Omental fat pad (tissue), 4 donors: ENCODE measurements around the gene ADI1. TPM values are rescaled to one million over a fixed set of nuclear protein-coding genes. Genes with fewer than 3 reads are reported as not detected.
A peak's percentile ranks its signal among the peaks of the same experiment; 100 is the strongest.

Experiments
- ATAC-seq: fragments of 150-250 bp; one replicate; pipeline ENCODE4 v1.9.1; 2016; ENCODE audit warnings: mild to moderate bottlenecking, moderate library complexity; ENCODE audit not compliant: low FRiP score
- DNase-seq: peaks from one replicate; pipeline ENCODE4 v3.0.0-alpha.2; 2019; ENCODE audit warnings: low spot score
- CTCF ChIP-seq, 3 donors: fragments of 450-650 bp; IDR thresholded peaks; one replicate each; pipeline ENCODE4 v1.5.1; 2016 to 2017; ENCODE audit warnings: antibody characterized with exemption in 3 of 3, mild to moderate bottlenecking in 3 of 3, moderate library complexity in 2 of 3
- total RNA-seq, 4 donors: library from RNA; depleted of rRNA; stranded (reverse); fragments of >200 nt; gene quantifications; one replicate each; pipeline ENCODE4 v1.1.0, GENCODE V29; 2016

Gene ADI1
- total RNA-seq, 4 donors from 2014 or later, result 54.6 to 117 (median 71.3) TPM

- DNase-seq (no peak), ATAC-seq (no peak)
- TF ChIP-seq CTCF (IDR thresholded peaks at IDR 0.05), result no peak
Measured at GRCh38 chr2:3529316-3530025, 10.1 kb upstream of the ADI1 start.

- ATAC-seq (no peak), DNase-seq (no peak)
- TF ChIP-seq CTCF (IDR thresholded peaks at IDR 0.05), result no peak
Measured at GRCh38 chr2:3527886-3528785, 8.8 kb upstream of the ADI1 start.

DNA sequence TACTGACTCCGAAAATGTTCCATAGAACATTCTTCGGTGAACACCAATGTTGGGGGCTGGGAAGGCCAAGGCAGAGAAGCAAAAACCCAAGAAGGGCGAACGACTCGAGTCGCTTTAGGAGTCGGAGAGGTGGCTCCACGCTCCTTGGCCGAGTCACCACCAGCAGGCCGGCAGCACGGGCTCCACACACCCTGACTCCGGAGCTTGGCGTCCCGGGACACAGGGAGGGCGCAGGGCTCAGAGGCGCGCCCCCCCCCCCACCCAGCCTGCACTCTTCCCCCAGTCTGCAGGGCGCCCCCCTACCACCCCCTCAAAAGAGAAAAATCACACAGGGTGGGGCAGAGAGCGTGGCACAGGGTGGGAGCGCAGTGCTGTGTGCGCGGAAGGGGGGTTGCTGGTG, 7.5 kb upstream of the ADI1 start:
- no peak for DNase-seq
- no peak for ATAC-seq
- TF ChIP-seq CTCF (IDR thresholded peaks at IDR 0.05), result no peak

DNA sequence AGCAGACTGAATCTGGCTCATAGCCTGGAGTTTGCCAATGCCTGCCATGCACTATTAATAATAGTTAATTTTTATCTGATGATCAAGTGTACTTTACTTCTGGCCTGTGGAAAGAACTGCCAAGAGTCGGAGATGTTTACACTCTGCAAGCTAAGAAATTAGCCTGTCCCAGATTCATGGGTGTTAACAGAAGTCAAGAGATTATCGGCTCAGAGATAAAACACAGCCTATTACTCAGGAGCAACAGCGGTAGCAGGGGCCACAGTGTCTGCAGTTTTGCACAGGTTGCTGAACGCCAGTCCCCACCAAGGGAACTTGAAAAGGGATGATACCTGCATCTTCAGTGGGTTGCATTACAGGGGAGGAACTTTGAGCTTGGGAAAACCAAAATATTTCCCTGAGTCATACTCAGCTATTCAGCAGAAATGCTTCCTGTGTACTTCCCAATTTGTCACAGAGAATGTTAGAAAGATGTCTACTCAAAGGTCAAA, 4.3 kb upstream of the ADI1 start:
- no peak for DNase-seq
- no peak for TF ChIP-seq CTCF (IDR thresholded peaks at IDR 0.05)

DNA sequence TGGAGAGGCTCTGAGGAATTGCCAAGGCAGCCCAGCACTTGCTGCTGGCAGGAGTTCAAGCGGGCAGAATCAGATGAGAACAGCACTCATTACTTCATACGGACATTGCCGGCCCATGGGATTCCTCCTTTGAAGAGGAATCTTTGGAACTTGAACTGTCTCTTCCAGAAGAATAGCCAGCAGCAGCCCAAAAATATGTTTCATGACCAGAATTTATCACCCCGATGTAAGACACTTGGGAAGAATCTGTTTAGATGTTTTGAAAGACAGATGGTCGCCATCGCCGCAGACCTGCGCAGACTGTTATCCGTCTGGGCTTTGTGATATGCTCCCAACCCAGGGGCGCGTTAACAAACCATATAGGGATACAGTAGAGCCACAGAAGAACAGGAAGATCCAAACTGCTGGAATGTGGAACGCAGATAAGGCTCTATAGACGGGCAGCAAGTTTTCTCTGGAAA, 3.7 kb upstream of the ADI1 start:
- no peak for ATAC-seq
- no peak for TF ChIP-seq CTCF (IDR thresholded peaks at IDR 0.05)
- DNase-seq, result no peak

More for the DNA sequence above, 4.3 kb upstream of the ADI1 start:
- peak; percentile 35 for ATAC-seq

- DNase-seq (no peak), ATAC-seq (no peak)
- no peak for TF ChIP-seq CTCF (IDR thresholded peaks at IDR 0.05)
Measured at GRCh38 chr2:3520591-3520990, 1.3 kb upstream of the ADI1 start.
